Measurements from ENCODE around the gene ZSCAN31.

- TF ChIP-seq EZH2 (IDR thresholded peaks at IDR 0.05; ENCODE audit: borderline replicate concordance, low read depth, low read length, severe bottlenecking) (no peak), CTCF (IDR thresholded peaks at IDR 0.05; ENCODE audit: extremely low read depth in 1 of 2, insufficient read depth in 1 of 2, low read depth in 1 of 2, low read length in 2 of 2) (no peak), JUN (IDR thresholded peaks at IDR 0.05; ENCODE audit: borderline replicate concordance, insufficient read depth, insufficient read length, low read depth) (no peak), POLR2AphosphoS5 (IDR thresholded peaks at IDR 0.05; ENCODE audit: insufficient read depth, low read depth, low read length) (no peak), POLR2A (IDR thresholded peaks at IDR 0.05; ENCODE audit: low read depth, low read length) (no peak), GATA2 (IDR thresholded peaks at IDR 0.05; ENCODE audit: insufficient read depth, insufficient read length, low read depth, low read length) (no peak)
Measured at GRCh38 chr6:28354688-28355554, 19.0 kb upstream of the ZSCAN31 start.
